NCI-H2107 treated with DMSO at 0.1 percent for 48 hours (cell line): ENCODE results near the gene MTG2.

Experiments used
- DNase-seq: peaks from one replicate; lab custom pipeline; 2025; ENCODE audit not compliant: unreplicated experiment; lab: John Stamatoyannopoulos, UW

The MTG2 gene

GRCh38 chr20:62219101-62219991 is 36.5 kb downstream of the MTG2 start:
- no peak for DNase-seq

- no peak for DNase-seq
Measured at GRCh38 chr20:62219992-62220665, 37.3 kb downstream of the MTG2 start, which contains the start of gene HRH3. HRH3 (minus strand) TSS chr20:62220278; CDS start chr20:62219970, 308 bp downstream.

GRCh38 chr20:62220666-62221568 is 38.1 kb downstream of the MTG2 start:
- no peak for DNase-seq

- no peak for DNase-seq
Measured at GRCh38 chr20:62222266-62222850, 39.5 kb downstream of the MTG2 start.

- DNase-seq, result no peak
Measured at GRCh38 chr20:62222972-62223371, 40.1 kb downstream of the MTG2 start.

- no peak for DNase-seq
Measured at GRCh38 chr20:62223571-62223970, 40.7 kb downstream of the MTG2 start.

GRCh38 chr20:62224113-62224855 is 41.5 kb downstream of the MTG2 start:
- DNase-seq, result no peak

- no peak for DNase-seq
Measured at GRCh38 chr20:62225026-62225425, 42.2 kb downstream of the MTG2 start.

GRCh38 chr20:62225820-62226635 is 43.2 kb downstream of the MTG2 start:
- no peak for DNase-seq

GRCh38 chr20:62226707-62227590 is 44.1 kb downstream of the MTG2 start:
- no peak for DNase-seq

- DNase-seq, result no peak
Measured at GRCh38 chr20:62227591-62227976, 44.8 kb downstream of the MTG2 start.

- no peak for DNase-seq
Measured at GRCh38 chr20:62227977-62228958, 45.4 kb downstream of the MTG2 start.

GRCh38 chr20:62228982-62229545 is 46.2 kb downstream of the MTG2 start:
- no peak for DNase-seq

- DNase-seq, result no peak
Measured at GRCh38 chr20:62229667-62230066, 46.8 kb downstream of the MTG2 start.

- no peak for DNase-seq
Measured at GRCh38 chr20:62230276-62230675, 47.4 kb downstream of the MTG2 start.

- DNase-seq, result no peak
Measured at GRCh38 chr20:62230696-62231095, 47.9 kb downstream of the MTG2 start.

- no peak for DNase-seq
Measured at GRCh38 chr20:62231292-62231691, 48.5 kb downstream of the MTG2 start.
